Naive B cell (primary cell): ENCODE results near the gene TPPP2. TPM values are rescaled to one million over a fixed set of nuclear protein-coding genes. Genes with fewer than 3 reads are reported as not detected.
"Not testable (repeated sequence)": the region's sequence is repeated elsewhere in the genome, so short reads cannot be mapped to it uniquely, and the experiment has no call there.

Experiments used
- ATAC-seq, 2 donors: fragments of 150-1000 bp; cut with Tn5 transposase; 2 replicates each; pipeline ENCODE4 v1.10.0; 2021; ENCODE audit warnings: low read depth in 2 of 2, mild to moderate bottlenecking in 2 of 2, moderate library complexity in 2 of 2
- DNase-seq: peaks from one replicate; pipeline ENCODE4 v3.0.0; 2022
- H3K27ac Mint-ChIP-seq, 6 donors: one replicate each; pipeline ENCODE4 v1.8.0; 2020 to 2022; ENCODE audit warnings: mild to moderate bottlenecking in 6 of 6, mixed read lengths in 6 of 6, moderate library complexity in 5 of 6, inconsistent platforms in 2 of 6
- H3K27me3 Mint-ChIP-seq, 3 donors: one replicate each; pipeline ENCODE4 v1.8.0; 2021 to 2022; ENCODE audit warnings: mixed read lengths in 3 of 3, mild to moderate bottlenecking in 1 of 3
- H3K36me3 Mint-ChIP-seq, 2 donors: one replicate each; pipeline ENCODE4 v1.8.0; 2020 to 2022; ENCODE audit warnings: mixed read lengths in 2 of 2, inconsistent platforms in 1 of 2, mild to moderate bottlenecking in 1 of 2
- H3K4me1 Mint-ChIP-seq, 3 donors: one replicate each; pipeline ENCODE4 v1.8.0; 2020 to 2022; ENCODE audit warnings: mixed read lengths in 3 of 3, inconsistent platforms in 1 of 3, mild to moderate bottlenecking in 1 of 3, moderate library complexity in 1 of 3
- H3K4me3 Mint-ChIP-seq, 8 donors: one replicate each; pipeline ENCODE4 v1.8.0; 2020 to 2022; ENCODE audit warnings: mild to moderate bottlenecking in 8 of 8, mixed read lengths in 8 of 8, moderate library complexity in 8 of 8, inconsistent platforms in 2 of 8
- H3K9me3 Mint-ChIP-seq, 7 donors: one replicate each; pipeline ENCODE4 v1.8.0; 2020 to 2022; ENCODE audit warnings: mixed read lengths in 7 of 7, mild to moderate bottlenecking in 5 of 7, inconsistent platforms in 2 of 7, moderate library complexity in 1 of 7
- polyA plus RNA-seq, 6 donors: library from polyadenylated mRNA; unstranded; fragments of 300-500 nt; fragmentation: Illumina TruSeq; gene quantifications; one replicate each; pipeline ENCODE4 v1.2.3, GENCODE V29; 2021; ENCODE audit warnings: low read depth in 6 of 6

Gene TPPP2
- polyA plus RNA-seq, 6 donors from 2014 or later: not detected

DNA sequence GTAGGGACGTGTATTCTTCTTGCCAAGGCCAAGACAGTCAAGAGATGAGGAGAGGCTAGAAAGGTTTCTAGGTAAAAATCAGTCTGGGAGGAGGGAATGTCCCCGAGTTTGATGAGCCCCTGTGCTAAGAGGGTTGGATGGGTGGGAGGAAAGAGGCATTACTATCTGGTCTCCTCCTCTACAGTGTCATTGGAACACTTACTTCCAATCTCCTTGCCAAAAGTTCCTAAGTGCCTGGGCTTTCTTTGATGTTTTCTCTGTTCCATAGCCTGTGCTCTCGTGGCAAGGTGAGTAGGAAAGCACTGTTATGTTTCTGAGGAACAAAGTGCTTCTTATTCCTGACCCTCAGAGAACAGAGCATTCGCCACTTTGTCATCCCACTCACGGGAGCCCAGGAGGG, 4.7 kb downstream of the TPPP2 start, which contains the start of gene RNASE13:
TSS of gene RNASE13 (minus strand) at position 101 of the 400 bp plus-strand sequence. CDS start 519 bp downstream, outside the sequence.
- no peak for ATAC-seq
- Mint-ChIP-seq H3K9me3 (no peaks in the 10 kb centered on the region), H3K27ac (peak within 1 kb of the TSS in 2 of 6 donors; percentile 40)

DNA sequence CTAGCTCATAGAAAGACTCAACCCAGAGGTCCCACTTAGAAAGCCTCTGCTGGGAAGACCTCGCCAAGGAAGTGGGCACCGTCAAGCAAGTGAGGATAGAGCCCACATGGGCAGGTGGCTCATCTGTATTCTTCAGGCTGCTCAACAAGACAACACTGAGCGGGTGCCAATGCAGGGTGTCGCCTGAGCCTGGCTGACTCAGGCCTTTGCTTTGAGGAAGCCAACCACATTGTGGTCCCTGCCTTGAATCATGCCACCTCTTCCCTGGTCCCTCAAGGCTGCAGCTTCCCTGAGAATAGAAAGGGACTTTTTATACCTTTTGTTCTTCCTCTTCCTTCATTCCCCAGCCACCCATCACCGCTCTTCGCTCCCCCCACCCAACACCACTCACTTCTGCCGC, 6.7 kb downstream of the TPPP2 start:
- Mint-ChIP-seq H3K4me3 (no peak overlapping the region), H3K27ac (peak overlapping the region in 1 of 6 donors; percentile 54), H3K9me3 (no peaks in the 10 kb centered on the region), H3K4me1 (no peaks in the 10 kb centered on the region), H3K27me3 (peaks cover 4 to 25% (median 24%) of the 10 kb centered on the region in 3 donors), H3K36me3 (no peaks in the 10 kb centered on the region)
- no peak for DNase-seq
- no peak for ATAC-seq

More for the DNA sequence above, 4.7 kb downstream of the TPPP2 start, which contains the start of gene RNASE13:
- DNase-seq: no peak
- Mint-ChIP-seq H3K4me3 (peak within 1 kb of the TSS in 1 of 8 donors; percentile 42), H3K27me3 (peaks cover 0 to 32% (median 29%) of the 10 kb centered on the region in 3 donors), H3K4me1 (no peaks in the 10 kb centered on the region), H3K36me3 (no peaks in the 10 kb centered on the region)

DNA sequence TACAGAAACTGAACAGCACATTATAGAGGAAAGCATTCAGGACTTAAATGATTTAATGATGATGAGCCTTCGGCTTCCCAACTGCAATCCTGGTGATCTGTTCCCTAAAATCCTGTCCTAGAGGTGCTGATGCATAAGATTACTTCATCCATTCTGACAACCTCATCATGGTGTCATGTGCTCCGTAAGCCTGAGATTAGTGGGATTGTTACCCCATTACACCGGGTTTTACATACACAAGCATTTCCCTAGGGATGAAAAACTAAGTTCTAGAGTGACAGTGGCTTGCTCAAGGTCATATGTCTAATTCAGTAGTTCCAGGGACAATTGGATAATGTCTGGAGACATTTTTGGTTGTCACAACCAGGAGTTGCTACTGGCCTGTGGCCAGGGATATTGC, 7.1 kb downstream of the TPPP2 start:
- no peak overlapping the region for H3K4me3 Mint-ChIP-seq
- no peaks in the 10 kb centered on the region for H3K4me1 Mint-ChIP-seq
- DNase-seq (no peak), ATAC-seq (no peak)
- no peaks in the 10 kb centered on the region for H3K36me3 Mint-ChIP-seq
- H3K27ac Mint-ChIP-seq: peak overlapping the region in 1 of 6 donors; percentile 54
- H3K27me3 Mint-ChIP-seq: peaks cover 4 to 29% (median 25%) of the 10 kb centered on the region in 3 donors
- no peaks in the 10 kb centered on the region for H3K9me3 Mint-ChIP-seq

GRCh38 chr14:21038441-21039422, 8.7 kb downstream of the TPPP2 start:
- ATAC-seq: no peak
- no peak overlapping the region for H3K4me3 Mint-ChIP-seq
- H3K36me3 Mint-ChIP-seq: no peaks in the 10 kb centered on the region
- DNase-seq: no peak
- peaks cover 15 to 29% (median 25%) of the 10 kb centered on the region in 3 donors for H3K27me3 Mint-ChIP-seq
- no peaks in the 10 kb centered on the region for H3K4me1 Mint-ChIP-seq
- no peak overlapping the region for H3K27ac Mint-ChIP-seq
- H3K9me3 Mint-ChIP-seq: no peaks in the 10 kb centered on the region

- Mint-ChIP-seq H3K4me1 (no peaks in the 10 kb centered on the region), H3K27ac (peak overlapping the region in 2 of 6 donors; percentile 16 to 50), H3K36me3 (no peaks in the 10 kb centered on the region), H3K27me3 (peaks cover 18 to 39% (median 32%) of the 10 kb centered on the region in 3 donors), H3K4me3 (peak overlapping the region in 1 of 8 donors; percentile 42), H3K9me3 (no peaks in the 10 kb centered on the region)
- peak; percentile 31 for DNase-seq
- peak; percentile 61 to 73 for ATAC-seq
Measured at GRCh38 chr14:21039585-21040369, 9.8 kb downstream of the TPPP2 start.

GRCh38 chr14:21040370-21040925, 10.4 kb downstream of the TPPP2 start:
- Mint-ChIP-seq H3K27me3 (peaks cover 24 to 45% (median 38%) of the 10 kb centered on the region in 3 donors), H3K27ac (no peak overlapping the region)
- no peak for ATAC-seq

GRCh38 chr14:21040941-21041340, 10.9 kb downstream of the TPPP2 start:
- not testable (repeated sequence) for DNase-seq, H3K27ac Mint-ChIP-seq, H3K36me3 Mint-ChIP-seq, ATAC-seq, H3K4me3 Mint-ChIP-seq, H3K9me3 Mint-ChIP-seq, H3K4me1 Mint-ChIP-seq
- peaks cover 26 to 45% (median 40%) of the 10 kb centered on the region in 3 donors for H3K27me3 Mint-ChIP-seq

More at GRCh38 chr14:21040370-21040925, 10.4 kb downstream of the TPPP2 start:
- Mint-ChIP-seq H3K9me3 (no peaks in the 10 kb centered on the region), H3K4me3 (peak overlapping the region in 1 of 8 donors; percentile 42), H3K36me3 (no peaks in the 10 kb centered on the region), H3K4me1 (no peaks in the 10 kb centered on the region)
- no peak for DNase-seq

- no peaks in the 10 kb centered on the region for H3K9me3 Mint-ChIP-seq
- H3K4me3 Mint-ChIP-seq: no peak within 1 kb of the TSS
- ATAC-seq: no peak
- H3K27me3 Mint-ChIP-seq: peaks cover 26 to 42% (median 37%) of the 10 kb centered on the region in 3 donors
- no peaks in the 10 kb centered on the region for H3K4me1 Mint-ChIP-seq
- H3K27ac Mint-ChIP-seq: no peak within 1 kb of the TSS
- no peak for DNase-seq
- H3K36me3 Mint-ChIP-seq: no peaks in the 10 kb centered on the region
Measured at GRCh38 chr14:21041676-21042433, 11.8 kb downstream of the TPPP2 start, which contains the start of gene RNASE7. TSS of gene RNASE7 (plus strand) at chr14:21042362. CDS start at chr14:21042993, 631 bp downstream.

DNA sequence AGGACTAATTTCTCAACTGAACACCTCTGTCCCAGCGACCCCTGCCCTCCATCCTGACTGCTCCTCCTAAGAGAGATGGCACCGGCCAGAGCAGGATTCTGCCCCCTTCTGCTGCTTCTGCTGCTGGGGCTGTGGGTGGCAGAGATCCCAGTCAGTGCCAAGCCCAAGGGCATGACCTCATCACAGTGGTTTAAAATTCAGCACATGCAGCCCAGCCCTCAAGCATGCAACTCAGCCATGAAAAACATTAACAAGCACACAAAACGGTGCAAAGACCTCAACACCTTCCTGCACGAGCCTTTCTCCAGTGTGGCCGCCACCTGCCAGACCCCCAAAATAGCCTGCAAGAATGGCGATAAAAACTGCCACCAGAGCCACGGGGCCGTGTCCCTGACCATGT, 12.9 kb downstream of the TPPP2 start:
- H3K27me3 Mint-ChIP-seq: peaks cover 26 to 45% (median 39%) of the 10 kb centered on the region in 3 donors
- no peaks in the 10 kb centered on the region for H3K36me3 Mint-ChIP-seq
- H3K4me1 Mint-ChIP-seq: no peaks in the 10 kb centered on the region
- no peak overlapping the region for H3K27ac Mint-ChIP-seq
- no peak overlapping the region for H3K4me3 Mint-ChIP-seq
- ATAC-seq (no peak), DNase-seq (no peak)
- no peaks in the 10 kb centered on the region for H3K9me3 Mint-ChIP-seq

- Mint-ChIP-seq H3K4me3 (no peak overlapping the region), H3K36me3 (no peaks in the 10 kb centered on the region), H3K27me3 (peaks cover 26 to 45% (median 39%) of the 10 kb centered on the region in 3 donors), H3K4me1 (no peaks in the 10 kb centered on the region), H3K9me3 (no peaks in the 10 kb centered on the region), H3K27ac (peak overlapping the region in 1 of 6 donors; percentile 44)
- DNase-seq (no peak), ATAC-seq (no peak)
Measured at GRCh38 chr14:21043387-21043973, 13.5 kb downstream of the TPPP2 start.

DNA sequence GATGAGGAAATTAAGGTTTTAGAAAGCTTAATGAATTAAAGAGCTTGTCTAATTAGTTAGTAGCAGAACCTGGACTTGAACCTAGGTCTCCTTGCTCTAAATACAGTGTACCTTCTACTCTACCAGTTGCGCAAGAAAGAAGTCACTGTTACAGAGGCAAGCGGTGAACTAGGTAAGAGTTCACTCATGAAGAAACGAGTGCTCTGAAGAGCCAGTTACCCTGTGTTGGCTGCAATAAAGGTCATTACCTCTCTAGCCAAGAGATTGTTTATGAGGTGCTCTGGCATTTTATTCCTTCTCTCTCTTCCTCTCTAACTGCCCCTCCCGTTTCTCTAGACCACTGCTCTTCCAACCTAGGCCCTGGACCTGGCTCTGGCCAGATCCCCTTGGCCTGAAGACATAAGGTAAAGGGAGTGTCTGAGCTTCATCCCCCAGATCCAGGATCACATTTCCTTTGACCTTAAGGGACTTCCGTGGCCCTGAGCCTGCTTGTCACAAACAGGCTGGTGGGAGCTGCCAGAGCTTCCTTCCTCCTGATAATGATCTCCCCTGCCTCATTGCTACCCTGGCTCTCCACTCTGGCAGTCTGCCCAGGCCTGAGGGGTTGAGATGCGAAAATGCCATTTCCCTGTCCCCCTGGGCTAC, 14.1 kb downstream of the TPPP2 start:
- no peak for ATAC-seq

DNA sequence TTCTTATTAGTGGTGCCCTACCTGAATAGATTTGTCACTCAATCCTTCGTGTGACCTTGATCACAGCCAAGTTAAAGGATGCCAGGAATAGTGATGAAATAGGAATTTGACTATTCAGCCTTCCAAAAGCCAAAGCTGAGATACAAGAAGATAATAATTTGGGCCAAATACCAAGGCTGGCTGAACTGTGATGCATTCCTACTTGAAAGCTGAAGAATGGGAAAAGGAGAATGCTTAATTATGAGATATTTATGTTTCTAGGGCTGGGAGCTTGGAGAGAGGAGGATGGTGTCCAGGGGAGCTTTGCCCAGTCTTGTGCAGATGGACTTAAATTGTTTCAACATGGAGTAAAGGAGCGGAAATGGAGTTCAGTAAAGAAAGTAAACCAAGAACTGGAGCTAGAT, 17.4 kb downstream of the TPPP2 start:
- Mint-ChIP-seq H3K27ac (no peak overlapping the region), H3K27me3 (peaks cover 31 to 44% (median 36%) of the 10 kb centered on the region in 3 donors), H3K4me3 (no peak overlapping the region), H3K9me3 (no peaks in the 10 kb centered on the region), H3K4me1 (no peaks in the 10 kb centered on the region), H3K36me3 (no peaks in the 10 kb centered on the region)
- DNase-seq (no peak), ATAC-seq (no peak)

More for the DNA sequence above, 14.1 kb downstream of the TPPP2 start:
- Mint-ChIP-seq H3K27ac (no peak overlapping the region), H3K4me3 (no peak overlapping the region), H3K9me3 (no peaks in the 10 kb centered on the region), H3K4me1 (no peaks in the 10 kb centered on the region), H3K36me3 (no peaks in the 10 kb centered on the region), H3K27me3 (peaks cover 28 to 45% (median 39%) of the 10 kb centered on the region in 3 donors)
- DNase-seq: no peak
